Neural crest cell (in vitro differentiated cells): ENCODE results near the gene RNF114. TPM values are rescaled to one million over a fixed set of nuclear protein-coding genes. Genes with fewer than 3 reads are reported as not detected.

Experiments
- DNase-seq: peaks from one replicate; pipeline ENCODE4 v3.0.0; 2021; ENCODE audit warnings: low read depth, mixed read lengths, low spot score
- H3K27ac Mint-ChIP-seq: one replicate; pipeline ENCODE4 v1.8.0; 2021; ENCODE audit warnings: mild to moderate bottlenecking, mixed read lengths; ENCODE audit not compliant: unreplicated experiment
- H3K27me3 Mint-ChIP-seq: 2 replicates; pipeline ENCODE4 v1.8.0; 2021; ENCODE audit warnings: low read depth, mild to moderate bottlenecking, mixed read lengths
- H3K36me3 Mint-ChIP-seq: 2 replicates; pipeline ENCODE4 v1.8.0; 2021; ENCODE audit warnings: low read depth, mild to moderate bottlenecking, mixed read lengths
- H3K4me1 Mint-ChIP-seq: 2 replicates; pipeline ENCODE4 v1.8.0; 2021; ENCODE audit warnings: mixed read lengths
- H3K4me3 Mint-ChIP-seq: one replicate; pipeline ENCODE4 v1.8.0; 2021; ENCODE audit warnings: mild to moderate bottlenecking, mixed read lengths
- H3K9me3 Mint-ChIP-seq: 2 replicates; pipeline ENCODE4 v1.8.0; 2021; ENCODE audit warnings: mixed read lengths
- CTCF ChIP-seq: fragments of 200-600 bp; sonication (generic); conservative IDR thresholded peaks from 2 replicates; pipeline ENCODE4 v1.5.0; 2021; ENCODE audit warnings: antibody characterized with exemption, mild to moderate bottlenecking
- long read RNA-seq: library from polyadenylated mRNA; unstranded; transcript quantifications from one replicate; pipeline ENCODE4 v2.0.0, GENCODE V29; 2020
- total RNA-seq: library from RNA; stranded (reverse); gene quantifications from 2 replicates; pipeline ENCODE4 v1.2.1, GENCODE V29; 2021

Gene RNF114
- 53.0 and 59.0 TPM in 2 replicates for total RNA-seq
- long read RNA-seq, transcript RNF114-201 (6 exons, 2,503 nt): major isoform, 201 of 234 reads
- long read RNA-seq, partial matches to known transcripts: 15 of 234 reads
- long read RNA-seq, other reads (novel, unspliced or antisense): 16 of 234 reads

DNA sequence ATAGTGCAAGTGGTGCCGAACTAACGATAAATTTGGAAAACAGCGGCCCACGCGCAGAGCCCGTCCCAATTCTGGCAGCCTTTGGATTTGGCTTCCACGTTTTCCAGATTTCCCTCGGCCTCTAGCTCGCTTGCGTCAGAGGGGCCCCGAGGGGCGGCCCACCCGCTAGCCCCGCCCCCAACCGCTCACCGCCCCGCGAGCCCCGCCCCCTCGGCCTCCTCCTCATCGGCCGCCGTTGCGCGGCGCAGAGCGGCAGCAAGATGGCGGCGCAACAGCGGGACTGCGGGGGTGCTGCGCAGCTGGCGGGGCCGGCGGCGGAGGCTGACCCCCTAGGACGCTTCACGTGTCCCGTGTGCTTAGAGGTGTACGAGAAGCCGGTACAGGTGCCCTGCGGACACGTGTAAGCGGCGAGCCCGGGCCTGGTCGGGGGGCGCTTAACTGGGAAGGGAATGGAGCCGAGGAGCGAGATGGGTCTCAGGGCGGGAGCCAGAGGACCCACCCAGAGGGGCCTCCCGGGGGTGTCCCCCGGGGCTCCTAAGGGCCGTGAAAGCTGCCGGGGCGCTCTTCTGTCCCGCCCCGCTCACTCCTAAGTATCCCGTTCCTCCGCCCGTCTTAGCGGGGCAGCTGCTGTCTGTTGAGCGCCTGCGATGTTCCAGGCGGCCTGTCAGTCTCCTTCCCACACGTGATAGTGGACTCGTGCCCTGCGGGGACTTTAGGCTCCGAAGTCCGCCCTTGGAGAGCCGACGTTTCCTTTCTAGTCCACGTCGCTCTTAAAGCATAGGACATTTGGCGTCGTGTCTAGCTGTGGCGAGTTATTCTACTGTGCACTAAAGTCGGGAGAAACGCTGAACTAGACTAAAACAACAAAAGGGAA lies at the start of gene RNF114:
RNF114 (plus strand) TSS at position 245 of the 874 bp plus-strand sequence; CDS start at position 261, 16 bp downstream.
- H3K27me3 Mint-ChIP-seq: no peaks in the 10 kb centered on the region
- no peak for TF ChIP-seq CTCF
- H3K4me1 Mint-ChIP-seq: peaks cover 47% of the 10 kb centered on the region
- H3K36me3 Mint-ChIP-seq: peaks cover 3% of the 10 kb centered on the region
- peak within 1 kb of the TSS; percentile 79 for H3K27ac Mint-ChIP-seq
- peak within 1 kb of the TSS; percentile 98 for H3K4me3 Mint-ChIP-seq
- peak; percentile 88 for DNase-seq
- H3K9me3 Mint-ChIP-seq: no peaks in the 10 kb centered on the region

GRCh38 chr20:49886571-49887213 lies 49.5 kb upstream of the RNF114 start:
- H3K27ac Mint-ChIP-seq: peak overlapping the region; percentile 95

DNA sequence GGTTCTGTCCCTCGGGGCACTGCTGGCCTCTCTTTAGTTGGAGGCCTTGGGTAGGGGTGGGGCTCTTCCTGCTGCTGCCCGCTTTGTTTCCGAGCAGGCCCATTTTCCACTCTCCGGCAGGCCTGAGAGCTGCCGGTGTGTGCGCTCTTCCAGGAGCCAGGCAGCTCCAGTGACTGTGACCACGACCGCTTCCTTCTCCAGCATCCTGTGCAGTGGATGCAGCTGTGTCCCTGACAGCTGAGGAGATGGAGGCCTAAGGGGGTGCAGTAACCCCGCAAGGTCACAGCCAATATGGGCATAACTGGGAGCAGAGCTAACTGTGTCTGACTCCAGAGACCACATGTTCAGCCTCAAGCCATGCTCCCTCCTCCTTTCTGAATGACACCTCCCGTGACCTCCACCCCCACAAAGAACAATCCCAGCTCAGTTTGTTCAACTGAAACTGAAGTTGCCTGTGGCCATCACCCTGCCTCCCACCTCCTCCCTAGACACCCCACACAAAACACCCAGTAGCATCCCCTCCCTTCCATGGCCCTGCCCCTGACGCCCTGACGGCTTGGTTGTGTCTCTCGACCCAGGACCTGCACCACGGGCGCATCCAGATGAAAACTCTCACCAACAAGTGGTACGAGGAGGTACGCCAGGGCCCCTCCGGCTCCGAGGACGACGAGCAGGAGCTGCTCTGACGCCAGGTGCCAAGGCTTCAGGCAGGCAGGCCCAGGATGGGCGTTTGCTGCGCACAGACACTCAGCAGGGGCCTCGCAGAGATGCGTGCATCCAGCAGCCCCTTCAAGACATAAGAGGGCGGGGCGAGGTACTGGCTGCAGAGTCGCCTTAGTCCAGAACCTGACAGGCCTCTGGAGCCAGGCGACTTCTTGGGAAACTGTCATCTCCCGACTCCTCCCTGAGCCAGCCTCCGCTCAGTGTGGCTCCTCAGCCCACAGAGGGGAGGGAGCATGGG lies 48.7 kb upstream of the RNF114 start:
- Mint-ChIP-seq H3K4me3 (peak overlapping the region; percentile 83), H3K27me3 (no peaks in the 10 kb centered on the region), H3K4me1 (peaks cover 56% of the 10 kb centered on the region), H3K9me3 (no peaks in the 10 kb centered on the region), H3K36me3 (peaks cover 4% of the 10 kb centered on the region), H3K27ac (peak overlapping the region; percentile 95)
- no peak for TF ChIP-seq CTCF
- DNase-seq: peak; percentile 45

More at GRCh38 chr20:49886571-49887213, 49.5 kb upstream of the RNF114 start:
- no peak for TF ChIP-seq CTCF
- Mint-ChIP-seq H3K9me3 (no peaks in the 10 kb centered on the region), H3K27me3 (no peaks in the 10 kb centered on the region), H3K4me3 (peak overlapping the region; percentile 83), H3K36me3 (peaks cover 4% of the 10 kb centered on the region), H3K4me1 (peaks cover 50% of the 10 kb centered on the region)
- no peak for DNase-seq

DNA sequence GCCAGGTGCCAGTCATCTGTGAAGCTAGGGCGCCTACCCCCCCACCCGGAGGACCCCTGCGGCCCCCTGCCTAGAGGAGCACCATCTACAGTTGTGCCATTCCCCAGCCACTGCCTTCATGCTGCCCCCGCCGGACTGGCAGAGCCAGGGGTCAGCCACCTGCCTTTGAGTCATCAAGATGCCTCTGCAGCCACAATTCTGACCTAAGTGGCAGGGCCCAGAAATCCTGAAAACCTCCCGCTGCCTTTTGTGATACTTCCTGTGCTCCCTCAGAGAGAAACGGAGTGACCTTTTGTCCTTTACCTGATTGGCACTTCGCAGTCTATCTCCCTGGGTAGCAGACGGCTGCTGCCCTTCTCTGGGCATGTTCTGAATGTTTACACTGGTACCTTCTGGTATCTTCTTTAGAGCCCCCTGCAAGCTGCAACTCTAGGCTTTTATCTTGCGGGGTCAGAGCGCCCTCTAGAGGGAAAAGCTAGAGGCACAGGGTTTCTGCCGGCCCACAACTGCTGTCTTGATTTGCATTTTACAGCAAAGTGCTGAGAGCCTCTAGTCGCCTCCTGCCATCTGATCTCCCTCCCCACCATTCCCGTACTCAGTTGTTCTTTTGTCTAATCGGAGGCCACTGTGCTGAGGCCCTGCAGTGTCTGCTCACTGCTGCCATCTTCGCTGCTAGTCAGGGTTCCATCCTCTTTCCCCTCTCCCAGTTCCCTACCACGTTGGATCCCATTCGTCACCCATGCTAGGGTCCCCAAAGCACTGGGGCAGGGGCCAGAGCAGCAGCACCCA lies 47.8 kb upstream of the RNF114 start:
- peak overlapping the region; percentile 35 for H3K4me3 Mint-ChIP-seq
- H3K4me1 Mint-ChIP-seq: peaks cover 65% of the 10 kb centered on the region
- H3K9me3 Mint-ChIP-seq: no peaks in the 10 kb centered on the region

More for the DNA sequence above, 47.8 kb upstream of the RNF114 start:
- no peaks in the 10 kb centered on the region for H3K27me3 Mint-ChIP-seq
- H3K36me3 Mint-ChIP-seq: peaks cover 4% of the 10 kb centered on the region
- peak; percentile 81 for DNase-seq
- TF ChIP-seq CTCF: peak; percentile 94
- peak overlapping the region; percentile 31 for H3K27ac Mint-ChIP-seq
